Activated T-helper 17 cell treated with anti-CD3 and anti-CD28 coated beads, Interleukin-2, amount 50 U/mL, for 72 hours (primary cell): ENCODE measurements around the gene PLA2G2F. TPM values are rescaled to one million over a fixed set of nuclear protein-coding genes. Genes with fewer than 3 reads are reported as not detected.

Experiments used
- ATAC-seq: fragments of 150-1000 bp; cut with Tn5 transposase; replicated peaks from 2 replicates; pipeline ENCODE4 v1.10.0; 2021; ENCODE audit warnings: mild to moderate bottlenecking, moderate library complexity
- H3K27ac Mint-ChIP-seq: one replicate; pipeline ENCODE4 v1.8.0; 2022; ENCODE audit warnings: mixed read lengths
- H3K27me3 Mint-ChIP-seq: one replicate; pipeline ENCODE4 v1.8.0; 2022; ENCODE audit warnings: mixed read lengths
- H3K36me3 Mint-ChIP-seq: one replicate; pipeline ENCODE4 v1.8.0; 2022; ENCODE audit warnings: low read depth, mild to moderate bottlenecking, mixed read lengths
- H3K4me1 Mint-ChIP-seq: one replicate; pipeline ENCODE4 v1.8.0; 2022; ENCODE audit warnings: mixed read lengths
- H3K4me3 Mint-ChIP-seq: one replicate; pipeline ENCODE4 v1.8.0; 2022; ENCODE audit warnings: mild to moderate bottlenecking, mixed read lengths
- H3K9me3 Mint-ChIP-seq: one replicate; pipeline ENCODE4 v1.8.0; 2022; ENCODE audit warnings: mixed read lengths
- total RNA-seq, 2 donors: library from RNA; stranded (reverse); gene quantifications; one replicate each; pipeline ENCODE4 v1.2.3, GENCODE V29; 2022

Gene PLA2G2F
- total RNA-seq, result not detected

GRCh38 chr1:20138961-20139550 is at the start of gene PLA2G2F:
TSS of gene PLA2G2F (plus strand) at chr1:20139323. CDS start at chr1:20139428, 105 bp downstream.
- Mint-ChIP-seq H3K4me3 (no peak within 1 kb of the TSS), H3K27me3 (peaks cover 15% of the 10 kb centered on the region)

GRCh38 chr1:20089328-20090077 is 49.6 kb upstream of the PLA2G2F start:
- Mint-ChIP-seq H3K9me3 (no peaks in the 10 kb centered on the region), H3K4me1 (no peaks in the 10 kb centered on the region), H3K36me3 (no peaks in the 10 kb centered on the region), H3K27ac (no peak overlapping the region), H3K4me3 (no peak overlapping the region), H3K27me3 (peaks cover 23% of the 10 kb centered on the region)
- ATAC-seq, result no peak

More at GRCh38 chr1:20138961-20139550, at the start of gene PLA2G2F:
- Mint-ChIP-seq H3K27ac (no peak within 1 kb of the TSS), H3K9me3 (no peaks in the 10 kb centered on the region), H3K36me3 (no peaks in the 10 kb centered on the region), H3K4me1 (no peaks in the 10 kb centered on the region)
- no peak for ATAC-seq

GRCh38 chr1:20090119-20090518 is 49.0 kb upstream of the PLA2G2F start:
- Mint-ChIP-seq H3K4me1 (no peaks in the 10 kb centered on the region), H3K27me3 (peaks cover 23% of the 10 kb centered on the region), H3K9me3 (no peaks in the 10 kb centered on the region), H3K36me3 (no peaks in the 10 kb centered on the region), H3K4me3 (no peak overlapping the region), H3K27ac (no peak overlapping the region)
- no peak for ATAC-seq

GRCh38 chr1:20090641-20091040 is 48.5 kb upstream of the PLA2G2F start:
- Mint-ChIP-seq H3K36me3 (no peaks in the 10 kb centered on the region), H3K4me3 (no peak overlapping the region), H3K27ac (no peak overlapping the region), H3K4me1 (no peaks in the 10 kb centered on the region), H3K27me3 (peaks cover 23% of the 10 kb centered on the region), H3K9me3 (no peaks in the 10 kb centered on the region)
- ATAC-seq, result no peak

- no peak overlapping the region for H3K4me3 Mint-ChIP-seq
- H3K4me1 Mint-ChIP-seq, result no peaks in the 10 kb centered on the region
These were observed 45.8 kb upstream of the PLA2G2F start for GRCh38 chr1:20093303-20093702.

GRCh38 chr1:20093940-20094391 is 45.2 kb upstream of the PLA2G2F start:
- peaks cover 23% of the 10 kb centered on the region for H3K27me3 Mint-ChIP-seq
- no peak overlapping the region for H3K4me3 Mint-ChIP-seq
- no peaks in the 10 kb centered on the region for H3K36me3 Mint-ChIP-seq
- no peak overlapping the region for H3K27ac Mint-ChIP-seq
- ATAC-seq, result no peak
- no peaks in the 10 kb centered on the region for H3K4me1 Mint-ChIP-seq
- H3K9me3 Mint-ChIP-seq, result no peaks in the 10 kb centered on the region

More at GRCh38 chr1:20093303-20093702, 45.8 kb upstream of the PLA2G2F start:
- Mint-ChIP-seq H3K36me3 (no peaks in the 10 kb centered on the region), H3K27me3 (peaks cover 23% of the 10 kb centered on the region), H3K9me3 (no peaks in the 10 kb centered on the region), H3K27ac (no peak overlapping the region)
- no peak for ATAC-seq

- no peak overlapping the region for H3K4me3 Mint-ChIP-seq
These were observed 43.3 kb upstream of the PLA2G2F start for GRCh38 chr1:20095564-20096434.

GRCh38 chr1:20096840-20097447 is 42.2 kb upstream of the PLA2G2F start:
- H3K4me3 Mint-ChIP-seq, result no peak overlapping the region
- no peaks in the 10 kb centered on the region for H3K36me3 Mint-ChIP-seq
- no peaks in the 10 kb centered on the region for H3K9me3 Mint-ChIP-seq
- H3K4me1 Mint-ChIP-seq, result no peaks in the 10 kb centered on the region
- H3K27me3 Mint-ChIP-seq, result peaks cover 16% of the 10 kb centered on the region
- ATAC-seq, result no peak
- no peak overlapping the region for H3K27ac Mint-ChIP-seq

More at GRCh38 chr1:20095564-20096434, 43.3 kb upstream of the PLA2G2F start:
- H3K36me3 Mint-ChIP-seq, result no peaks in the 10 kb centered on the region
- no peak overlapping the region for H3K27ac Mint-ChIP-seq
- ATAC-seq, result no peak
- H3K9me3 Mint-ChIP-seq, result no peaks in the 10 kb centered on the region
- H3K4me1 Mint-ChIP-seq, result no peaks in the 10 kb centered on the region
- peaks cover 16% of the 10 kb centered on the region for H3K27me3 Mint-ChIP-seq

GRCh38 chr1:20099533-20099932 is 39.6 kb upstream of the PLA2G2F start:
- no peak overlapping the region for H3K4me3 Mint-ChIP-seq
- H3K27me3 Mint-ChIP-seq, result peaks cover 4% of the 10 kb centered on the region
- no peak for ATAC-seq
- no peaks in the 10 kb centered on the region for H3K4me1 Mint-ChIP-seq
- no peaks in the 10 kb centered on the region for H3K36me3 Mint-ChIP-seq
- H3K27ac Mint-ChIP-seq, result no peak overlapping the region
- H3K9me3 Mint-ChIP-seq, result no peaks in the 10 kb centered on the region

- Mint-ChIP-seq H3K4me1 (no peaks in the 10 kb centered on the region), H3K9me3 (no peaks in the 10 kb centered on the region), H3K36me3 (no peaks in the 10 kb centered on the region), H3K27ac (no peak overlapping the region), H3K27me3 (peaks cover 4% of the 10 kb centered on the region), H3K4me3 (no peak overlapping the region)
- peak; percentile 62 for ATAC-seq
These were observed 38.3 kb upstream of the PLA2G2F start for GRCh38 chr1:20100632-20101355.

- Mint-ChIP-seq H3K36me3 (no peaks in the 10 kb centered on the region), H3K27ac (no peak overlapping the region)
These were observed 36.2 kb upstream of the PLA2G2F start for GRCh38 chr1:20102875-20103274.

GRCh38 chr1:20105856-20106255 is 33.3 kb upstream of the PLA2G2F start:
- Mint-ChIP-seq H3K4me3 (no peak overlapping the region), H3K36me3 (no peaks in the 10 kb centered on the region), H3K27ac (no peak overlapping the region), H3K4me1 (no peaks in the 10 kb centered on the region), H3K27me3 (peaks cover 3% of the 10 kb centered on the region), H3K9me3 (no peaks in the 10 kb centered on the region)
- no peak for ATAC-seq

More at GRCh38 chr1:20102875-20103274, 36.2 kb upstream of the PLA2G2F start:
- peaks cover 4% of the 10 kb centered on the region for H3K27me3 Mint-ChIP-seq
- no peaks in the 10 kb centered on the region for H3K4me1 Mint-ChIP-seq
- no peak overlapping the region for H3K4me3 Mint-ChIP-seq
- ATAC-seq, result peak; percentile 84
- no peaks in the 10 kb centered on the region for H3K9me3 Mint-ChIP-seq

- H3K36me3 Mint-ChIP-seq, result no peaks in the 10 kb centered on the region
- ATAC-seq, result no peak
- no peaks in the 10 kb centered on the region for H3K27me3 Mint-ChIP-seq
- no peak overlapping the region for H3K4me3 Mint-ChIP-seq
- H3K27ac Mint-ChIP-seq, result no peak overlapping the region
- no peaks in the 10 kb centered on the region for H3K4me1 Mint-ChIP-seq
- H3K9me3 Mint-ChIP-seq, result no peaks in the 10 kb centered on the region
These were observed 31.8 kb upstream of the PLA2G2F start for GRCh38 chr1:20107351-20107750.

GRCh38 chr1:20107796-20108195 is 31.3 kb upstream of the PLA2G2F start:
- Mint-ChIP-seq H3K36me3 (no peaks in the 10 kb centered on the region), H3K9me3 (no peaks in the 10 kb centered on the region), H3K27ac (no peak overlapping the region), H3K27me3 (no peaks in the 10 kb centered on the region), H3K4me3 (no peak overlapping the region), H3K4me1 (no peaks in the 10 kb centered on the region)
- ATAC-seq, result no peak
